Inferior parietal cortex (tissue), 1 donor: ENCODE results near the gene GALNT13.
"Not testable (repeated sequence)": the region's sequence is repeated elsewhere in the genome, so short reads cannot be mapped to it uniquely, and the experiment has no call there.

Source experiments
- DNase-seq: peaks from one replicate; pipeline ENCODE4 v3.0.0-alpha.2; 2016; ENCODE audit errors: extremely low spot score

The GALNT13 gene

GRCh38 chr2:154408786-154409185 is 537.1 kb downstream of the GALNT13 start:
- no peak for DNase-seq

GRCh38 chr2:154422251-154422650 is 550.5 kb downstream of the GALNT13 start:
- DNase-seq, result no peak

DNA sequence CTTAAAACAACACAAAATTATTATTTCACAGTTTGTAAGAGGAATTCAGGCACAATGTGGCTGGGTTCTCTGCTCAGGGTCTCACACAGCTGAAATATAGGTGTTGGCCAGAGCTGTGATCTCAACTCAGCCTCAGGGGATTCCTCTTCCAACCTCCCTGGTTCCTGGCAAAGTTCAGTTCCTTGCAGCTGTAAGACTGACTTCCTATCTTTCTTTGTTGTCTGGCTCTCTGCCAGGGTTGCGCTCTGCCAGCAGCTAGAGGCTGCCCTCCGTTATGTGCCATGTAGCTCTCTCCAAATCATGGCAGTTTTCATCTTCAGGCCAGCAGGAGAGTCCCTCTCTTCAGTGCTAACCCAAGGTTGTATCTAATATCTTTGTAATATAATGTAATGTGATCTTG is 554.3 kb downstream of the GALNT13 start:
- no peak for DNase-seq

DNA sequence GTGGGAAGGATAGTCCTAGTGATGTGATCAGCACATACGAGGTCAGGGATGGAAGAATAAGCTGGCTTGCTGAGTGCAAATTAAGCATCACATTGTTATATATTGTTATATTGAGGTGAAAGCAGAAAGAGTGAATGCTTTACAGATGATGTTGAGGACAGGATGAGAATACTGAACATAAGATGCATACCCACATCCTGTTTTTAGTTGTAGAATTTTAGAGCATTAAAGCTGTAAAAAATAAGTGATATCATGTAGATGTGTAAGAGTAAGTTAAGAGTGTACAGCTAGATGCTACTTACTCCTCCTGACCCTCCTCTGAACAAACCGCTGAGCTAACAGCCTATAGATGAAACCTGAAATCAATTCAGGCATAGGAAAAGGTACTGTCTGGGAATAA is 555.7 kb downstream of the GALNT13 start:
- no peak for DNase-seq

GRCh38 chr2:154428022-154428421 is 556.3 kb downstream of the GALNT13 start:
- DNase-seq, result no peak

DNA sequence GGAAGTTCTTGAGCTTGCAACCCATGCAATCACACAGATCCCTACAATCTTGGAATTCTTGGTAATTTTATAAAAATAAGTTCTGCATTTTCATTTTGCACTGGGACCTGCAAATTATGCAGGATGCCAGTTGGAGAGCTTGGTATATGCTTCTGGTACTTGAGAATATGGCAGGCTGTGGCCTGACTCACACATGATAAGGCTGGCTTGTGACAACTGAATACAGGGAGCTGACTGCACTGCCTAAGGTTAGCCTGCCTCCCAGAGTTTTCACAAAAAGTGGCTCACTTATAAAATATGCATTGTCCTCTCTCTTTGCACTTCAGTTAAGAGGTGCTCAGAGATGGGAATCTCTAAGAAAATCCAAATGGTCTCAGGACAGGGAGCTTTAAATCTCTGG is 561.3 kb downstream of the GALNT13 start:
- no peak for DNase-seq

- no peak for DNase-seq
Observed at GRCh38 chr2:154437104-154437503, 565.4 kb downstream of the GALNT13 start.

- peak; percentile 47 for DNase-seq
Observed at GRCh38 chr2:154439156-154439555, 567.4 kb downstream of the GALNT13 start.

DNA sequence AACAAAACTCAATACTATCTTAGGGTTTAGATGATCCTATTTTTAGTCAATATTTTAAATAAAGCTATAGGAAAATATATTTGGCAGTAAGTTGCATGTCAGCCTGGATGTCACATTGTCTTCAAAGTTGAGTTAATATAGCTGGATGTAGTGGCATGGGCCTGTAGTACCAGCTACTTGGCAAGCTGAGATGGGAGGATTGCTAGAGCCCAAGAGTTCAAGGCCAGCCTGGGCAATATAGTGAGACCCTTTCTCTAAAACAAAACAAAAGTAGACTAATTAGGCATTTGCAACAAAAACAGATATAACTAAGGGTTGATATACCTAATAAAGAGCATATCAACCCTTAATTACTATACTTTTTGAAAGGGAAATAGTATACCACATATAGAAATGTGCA is 572.2 kb downstream of the GALNT13 start:
- DNase-seq, result no peak

- DNase-seq, result no peak
Observed at GRCh38 chr2:154446324-154446723, 574.6 kb downstream of the GALNT13 start.

DNA sequence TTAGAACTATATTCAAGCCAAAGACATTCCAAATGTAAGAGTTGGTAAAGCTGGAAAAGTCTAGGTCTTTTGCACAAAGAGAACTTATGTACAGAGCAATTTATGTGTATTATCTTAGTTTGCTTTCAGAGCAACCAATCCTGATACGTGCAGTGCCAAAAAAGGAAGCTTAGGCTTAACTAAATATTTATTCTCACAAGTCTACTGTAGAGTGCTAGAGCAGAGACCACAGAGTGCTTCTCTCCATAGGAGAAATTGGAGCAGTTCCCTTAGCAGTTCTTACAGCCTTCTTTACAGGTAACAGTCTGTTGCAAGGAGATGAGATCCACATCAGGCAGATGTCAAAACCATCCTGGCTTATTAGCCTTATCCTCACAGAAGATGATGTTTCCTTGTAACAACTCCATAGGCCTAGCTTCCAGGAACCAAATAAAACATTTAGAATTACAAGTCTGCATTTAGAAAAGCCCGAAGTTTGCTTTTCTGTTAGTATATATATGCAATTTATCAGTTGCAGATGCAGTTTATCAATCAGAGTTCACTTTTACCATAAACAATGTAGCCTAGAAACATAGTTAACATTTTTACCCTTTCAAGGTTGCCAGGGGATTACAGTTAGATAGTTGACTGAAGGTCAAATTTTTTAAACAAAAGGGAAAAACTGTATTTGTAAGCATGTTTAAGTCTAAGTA is 576.2 kb downstream of the GALNT13 start:
- DNase-seq, result no peak

GRCh38 chr2:154449951-154450658 is 578.4 kb downstream of the GALNT13 start:
- no peak for DNase-seq

DNA sequence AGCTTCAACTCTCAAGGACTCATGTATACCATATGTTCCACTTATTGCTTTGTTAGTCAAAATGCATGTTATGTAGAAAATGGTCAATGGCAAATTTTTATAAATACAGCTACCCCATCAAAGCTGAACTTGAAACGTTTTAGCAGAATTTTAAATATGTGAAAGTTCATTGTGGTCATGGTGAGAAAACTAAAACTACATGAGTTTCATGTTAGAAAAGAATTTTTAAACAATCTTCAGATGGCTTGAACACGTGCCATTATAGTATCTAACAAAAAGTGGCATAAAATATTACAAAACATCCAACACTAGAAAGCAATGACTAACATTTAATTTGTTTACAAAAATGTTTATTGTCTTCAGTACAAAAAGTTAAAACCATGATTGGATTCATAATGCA is 580.7 kb downstream of the GALNT13 start:
- no peak for DNase-seq

DNA sequence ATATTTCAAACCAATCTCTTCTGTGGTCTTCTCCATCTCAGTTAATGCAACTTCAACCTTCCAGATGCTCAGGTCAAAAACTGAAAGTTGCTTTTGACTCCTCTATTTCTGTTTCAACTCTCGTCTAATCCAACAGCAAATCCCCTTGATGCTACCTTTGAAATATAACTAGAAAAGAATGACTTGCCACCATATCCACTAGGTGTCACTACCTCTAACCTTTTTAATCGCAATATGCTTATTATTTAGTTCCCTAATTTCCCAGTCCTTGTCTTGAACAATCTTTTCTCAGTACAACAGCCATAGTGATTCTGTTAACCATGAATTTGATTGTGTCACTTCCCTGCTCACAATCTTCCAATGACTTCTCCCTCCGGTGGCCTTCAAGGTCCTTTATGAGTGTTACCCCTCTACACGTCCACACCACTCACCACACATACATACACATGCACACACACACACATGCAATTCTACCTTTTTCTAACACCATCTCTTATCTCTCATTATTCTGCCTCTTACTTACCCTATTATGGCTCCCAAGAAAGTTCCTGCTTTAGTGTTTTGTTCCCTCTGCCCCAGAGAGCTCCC is 581.3 kb downstream of the GALNT13 start:
- peak; percentile 34 for DNase-seq

DNA sequence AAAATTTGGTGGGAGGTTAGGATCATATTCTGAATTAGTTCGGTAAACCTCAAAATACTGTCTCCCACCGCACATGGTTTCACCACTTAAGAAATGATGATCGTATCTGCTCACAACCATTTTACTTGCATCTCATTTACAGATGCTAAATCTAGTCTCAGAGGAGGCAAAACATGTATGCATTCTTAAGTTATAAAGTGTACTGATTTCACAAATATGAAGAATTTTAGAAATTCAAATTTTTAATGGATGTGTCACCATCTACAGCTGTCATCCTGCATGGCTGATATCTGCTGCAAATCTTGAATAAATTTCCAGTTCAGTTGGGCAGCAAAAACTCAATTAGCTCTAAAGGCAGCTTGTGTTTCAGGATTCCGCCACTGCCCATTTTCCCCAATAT is 583.4 kb downstream of the GALNT13 start:
- no peak for DNase-seq

GRCh38 chr2:154455866-154456265 is 584.1 kb downstream of the GALNT13 start:
- DNase-seq, result no peak

DNA sequence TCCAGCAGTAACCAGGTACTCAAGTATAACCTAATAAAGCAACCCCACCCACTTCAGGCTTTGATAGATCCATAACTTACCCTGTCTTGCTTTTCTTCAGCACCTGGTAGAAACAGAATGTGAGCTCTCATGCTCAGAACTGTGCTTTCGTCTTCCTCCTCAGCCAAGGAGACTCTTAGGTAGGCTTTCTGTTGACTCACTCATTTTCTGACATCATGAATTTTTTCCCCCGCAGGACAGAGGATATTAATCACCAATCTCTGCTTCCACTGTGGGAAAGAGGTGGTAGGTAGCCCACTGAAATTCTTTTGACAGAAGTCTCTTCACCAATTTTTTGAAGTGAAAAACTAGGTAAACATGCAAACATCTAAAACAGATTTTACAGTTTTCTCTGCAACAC is 585.6 kb downstream of the GALNT13 start:
- DNase-seq, result no peak

DNA sequence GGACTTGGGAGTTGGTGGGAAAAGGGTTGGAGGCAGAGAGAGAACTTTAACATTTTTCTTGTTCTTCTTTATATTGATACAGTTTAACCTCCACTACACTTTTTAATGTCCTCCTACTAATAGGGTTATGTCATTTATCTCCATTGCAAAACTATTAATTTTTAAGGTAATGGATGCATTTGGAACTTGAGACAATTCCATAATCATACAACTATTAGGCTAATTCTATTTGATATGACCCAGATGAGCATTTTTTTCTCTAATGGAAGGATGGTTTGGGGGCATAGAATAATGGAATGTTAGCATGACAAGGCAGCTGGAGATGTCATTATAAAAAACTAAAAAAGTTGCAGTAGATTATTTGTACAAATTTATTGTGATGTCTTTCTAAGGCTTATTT is 587.6 kb downstream of the GALNT13 start:
- DNase-seq, result no peak

DNA sequence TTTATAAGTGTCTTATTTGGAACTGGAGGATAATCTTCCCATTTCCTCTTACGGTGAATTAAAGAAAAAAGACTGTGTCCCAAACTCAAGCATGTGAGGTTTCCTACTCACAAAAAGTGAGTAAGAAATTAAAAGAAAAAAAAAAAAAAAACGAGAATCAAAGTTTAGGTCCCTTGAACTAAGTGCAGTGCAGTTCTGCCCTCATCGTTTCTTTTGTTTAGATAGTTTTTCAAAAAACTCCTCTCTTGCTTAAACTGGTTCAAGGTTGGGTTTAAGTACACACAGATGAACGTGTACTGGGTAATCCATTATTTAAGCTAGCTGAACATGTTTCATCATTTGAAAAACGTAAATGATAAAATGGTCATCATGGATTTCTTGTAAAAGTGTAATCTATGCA is 590.9 kb downstream of the GALNT13 start:
- DNase-seq, result no peak

GRCh38 chr2:154466226-154466625 is 594.5 kb downstream of the GALNT13 start:
- no peak for DNase-seq

DNA sequence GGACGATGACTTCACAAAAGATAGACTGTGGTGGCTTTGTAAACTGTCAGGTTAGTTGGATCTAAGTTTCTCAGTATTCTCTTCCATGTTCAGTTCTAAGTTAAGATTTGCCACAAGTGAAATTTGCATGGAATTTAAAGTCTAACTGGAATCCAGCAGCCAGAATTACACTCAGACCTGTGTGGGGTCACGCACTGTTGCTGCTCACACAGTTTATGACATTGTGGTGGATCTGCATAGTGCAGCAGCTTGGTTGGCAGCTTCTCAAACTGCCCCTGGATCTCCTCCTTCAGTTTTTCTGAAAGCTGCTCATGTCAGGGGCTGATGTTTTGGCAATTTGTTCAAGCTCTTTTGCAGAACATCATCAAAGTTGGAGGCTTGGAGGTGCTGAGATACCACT is 598.7 kb downstream of the GALNT13 start:
- no peak for DNase-seq

DNA sequence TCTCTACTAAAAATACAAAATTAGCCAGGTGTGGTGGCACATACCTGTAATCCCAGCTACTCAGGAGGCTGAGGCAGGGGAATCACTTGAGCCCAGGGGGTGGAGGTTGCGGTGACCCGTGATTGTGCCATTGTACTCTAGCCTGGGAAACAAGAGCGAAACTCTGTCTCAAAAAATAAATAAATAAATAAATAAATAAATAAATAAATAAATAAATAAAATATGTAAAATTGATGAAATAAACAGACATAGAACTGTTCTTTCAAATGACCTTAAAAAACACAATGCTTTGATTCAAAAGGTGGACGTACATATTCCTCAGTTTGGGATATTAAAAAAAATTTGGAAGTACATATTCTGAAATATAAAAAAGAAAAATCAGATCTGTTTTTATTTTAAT is 599.8 kb downstream of the GALNT13 start:
- not testable (repeated sequence) for DNase-seq

- no peak for DNase-seq
Observed at GRCh38 chr2:154477319-154477718, 605.6 kb downstream of the GALNT13 start.
